ENCODE measurements around the gene CCSAP. TPM values are rescaled to one million over a fixed set of nuclear protein-coding genes. Genes with fewer than 3 reads are reported as not detected.
"Not testable (repeated sequence)": the region's sequence is repeated elsewhere in the genome, so short reads cannot be mapped to it uniquely, and the experiment has no call there.

The CCSAP gene
- polyA plus RNA-seq, 3 donors: 5.2 to 12.2 (median 6.7) TPM

DNA sequence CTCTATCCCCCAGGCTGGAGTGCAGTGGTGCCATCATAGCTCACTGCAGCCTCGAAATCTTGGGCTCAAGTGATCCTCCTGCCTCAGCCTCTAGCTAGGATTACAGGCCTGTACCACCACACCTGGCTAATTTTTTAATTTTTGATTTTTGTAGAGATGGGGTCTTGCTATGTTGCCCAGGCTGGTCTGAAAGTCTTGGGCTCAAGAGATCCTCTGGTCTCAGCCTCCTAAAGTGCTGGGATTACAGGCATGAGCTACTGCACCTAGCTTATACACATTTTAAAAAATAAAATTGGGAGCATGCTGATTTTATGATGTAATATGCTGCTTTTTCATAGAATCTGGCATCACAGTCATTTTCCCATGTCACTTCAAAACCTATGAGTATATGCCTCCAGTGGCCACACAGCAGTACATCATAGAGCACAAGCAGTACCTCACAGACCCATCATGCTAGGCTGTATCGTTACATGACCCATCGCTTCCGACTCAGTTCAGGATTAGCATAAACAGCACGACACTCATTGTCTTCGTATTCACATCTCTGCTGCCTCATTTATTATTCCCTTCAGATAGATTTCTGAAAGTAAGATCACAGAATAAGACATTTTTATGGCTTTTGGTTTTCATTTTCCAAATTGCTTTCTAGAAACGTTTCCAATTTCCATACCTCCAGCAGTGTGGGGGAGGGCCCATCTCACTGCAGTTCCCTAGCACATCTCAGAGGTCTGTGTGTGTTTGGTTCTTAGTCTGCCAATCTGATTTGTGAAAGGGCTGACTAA, 35.9 kb upstream of the CCSAP start:
- no peak for DNase-seq
- H3K4me1 Mint-ChIP-seq: no peaks in the 10 kb centered on the region
- H2AFZ ChIP-seq (ENCODE audit: insufficient read depth, low read depth, low read length, poor library complexity, severe bottlenecking): no peak overlapping the region
- H4K20me1 ChIP-seq (ENCODE audit: insufficient read depth, low read length): no peaks in the 10 kb centered on the region
- 100% methylated on average over 1 of the region's 7 CpGs for WGBS (ENCODE audit: insufficient coverage)
- H3K79me2 ChIP-seq (ENCODE audit: insufficient read depth, low read length): no peaks in the 10 kb centered on the region
- no peaks in the 10 kb centered on the region for H3K27me3 ChIP-seq (ENCODE audit: control insufficient read depth in 2 of 2, insufficient read depth in 2 of 2, low read length in 2 of 2)
- H3K4me3 Mint-ChIP-seq: no peak overlapping the region
- H3K27ac ChIP-seq (ENCODE audit: low read depth in 1 of 2, low read length in 2 of 2): no peak overlapping the region
- peaks cover 0 to 5% (median 0%) of the 10 kb centered on the region in 7 donors for H3K9me3 Mint-ChIP-seq
- no peaks in the 10 kb centered on the region for H3K9me3 ChIP-seq (replicated peaks in 1 of 2; ENCODE audit: control insufficient read depth in 1 of 2, insufficient read depth in 1 of 2, low read length in 2 of 2)
- H3K4me2 ChIP-seq (replicated peaks; ENCODE audit: extremely low read depth, low read length, poor library complexity, severe bottlenecking): no peak overlapping the region
- H3K9ac ChIP-seq (ENCODE audit: insufficient read depth, low read length, poor library complexity, severe bottlenecking): no peak overlapping the region
- intact Hi-C loops (cut with micrococcal nuclease): no loop called here
- no peak overlapping the region for H3K4me3 ChIP-seq (replicated peaks in 1 of 3; ENCODE audit: low read depth in 2 of 3, low read length in 3 of 3)
- peaks cover 2 to 11% (median 3%) of the 10 kb centered on the region in 3 donors for H3K27me3 Mint-ChIP-seq (ENCODE audit: low read depth in 3 of 3)
- H3K36me3 ChIP-seq (replicated peaks in 1 of 2; ENCODE audit: control insufficient read depth in 1 of 2, insufficient read depth in 2 of 2, low read length in 2 of 2): no peaks in the 10 kb centered on the region
- TF ChIP-seq, protein P1, sequence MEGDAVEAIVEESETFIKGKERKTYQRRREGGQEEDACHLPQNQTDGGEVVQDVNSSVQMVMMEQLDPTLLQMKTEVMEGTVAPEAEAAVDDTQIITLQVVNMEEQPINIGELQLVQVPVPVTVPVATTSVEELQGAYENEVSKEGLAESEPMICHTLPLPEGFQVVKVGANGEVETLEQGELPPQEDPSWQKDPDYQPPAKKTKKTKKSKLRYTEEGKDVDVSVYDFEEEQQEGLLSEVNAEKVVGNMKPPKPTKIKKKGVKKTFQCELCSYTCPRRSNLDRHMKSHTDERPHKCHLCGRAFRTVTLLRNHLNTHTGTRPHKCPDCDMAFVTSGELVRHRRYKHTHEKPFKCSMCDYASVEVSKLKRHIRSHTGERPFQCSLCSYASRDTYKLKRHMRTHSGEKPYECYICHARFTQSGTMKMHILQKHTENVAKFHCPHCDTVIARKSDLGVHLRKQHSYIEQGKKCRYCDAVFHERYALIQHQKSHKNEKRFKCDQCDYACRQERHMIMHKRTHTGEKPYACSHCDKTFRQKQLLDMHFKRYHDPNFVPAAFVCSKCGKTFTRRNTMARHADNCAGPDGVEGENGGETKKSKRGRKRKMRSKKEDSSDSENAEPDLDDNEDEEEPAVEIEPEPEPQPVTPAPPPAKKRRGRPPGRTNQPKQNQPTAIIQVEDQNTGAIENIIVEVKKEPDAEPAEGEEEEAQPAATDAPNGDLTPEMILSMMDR (IDR thresholded peaks at IDR 0.05): no peak
- H3K27ac Mint-ChIP-seq: no peak overlapping the region
- no peaks in the 10 kb centered on the region for H3K36me3 Mint-ChIP-seq
- H3K4me1 ChIP-seq (ENCODE audit: control insufficient read depth in 1 of 2, insufficient read depth in 2 of 2, low read length in 2 of 2): no peaks in the 10 kb centered on the region

DNA sequence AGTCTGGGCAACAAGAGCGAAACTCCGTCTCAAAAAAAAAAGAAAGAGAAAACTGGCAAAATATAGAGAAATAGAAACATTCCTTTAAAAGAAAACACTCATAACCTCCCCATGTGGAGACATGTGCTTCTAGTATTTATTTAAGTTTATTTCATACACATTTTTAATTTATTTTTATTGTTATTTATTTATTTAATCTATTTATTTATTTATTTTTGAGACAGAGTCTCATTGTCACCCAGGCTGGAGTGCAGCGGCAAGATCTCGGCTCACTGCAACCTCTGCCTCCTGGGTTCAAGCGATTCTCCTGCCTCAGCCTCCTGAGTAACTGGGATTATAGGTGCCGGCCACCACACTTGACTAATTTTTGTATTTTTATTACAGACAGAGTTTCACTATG, 35.2 kb upstream of the CCSAP start:
- H4K20me1 ChIP-seq (ENCODE audit: insufficient read depth, low read length); H2AFZ ChIP-seq (ENCODE audit: insufficient read depth, low read depth, low read length, poor library complexity, severe bottlenecking); H3K9me3 Mint-ChIP-seq; DNase-seq; H3K27ac ChIP-seq (ENCODE audit: low read depth in 1 of 2, low read length in 2 of 2); H3K36me3 Mint-ChIP-seq; H3K27me3 ChIP-seq (ENCODE audit: control insufficient read depth in 2 of 2, insufficient read depth in 2 of 2, low read length in 2 of 2); intact Hi-C loops (cut with micrococcal nuclease); H3K27ac Mint-ChIP-seq; H3K79me2 ChIP-seq (ENCODE audit: insufficient read depth, low read length); H3K4me3 Mint-ChIP-seq; H3K9me3 ChIP-seq (replicated peaks in 1 of 2; ENCODE audit: control insufficient read depth in 1 of 2, insufficient read depth in 1 of 2, low read length in 2 of 2); H3K4me2 ChIP-seq (replicated peaks; ENCODE audit: extremely low read depth, low read length, poor library complexity, severe bottlenecking); H3K9ac ChIP-seq (ENCODE audit: insufficient read depth, low read length, poor library complexity, severe bottlenecking); H3K4me1 Mint-ChIP-seq; H3K4me1 ChIP-seq (ENCODE audit: control insufficient read depth in 1 of 2, insufficient read depth in 2 of 2, low read length in 2 of 2); H3K4me3 ChIP-seq (replicated peaks in 1 of 3; ENCODE audit: low read depth in 2 of 3, low read length in 3 of 3); H3K36me3 ChIP-seq (replicated peaks in 1 of 2; ENCODE audit: control insufficient read depth in 1 of 2, insufficient read depth in 2 of 2, low read length in 2 of 2): not testable (repeated sequence)
- 80% methylated on average over 1 of the region's 6 CpGs for WGBS (ENCODE audit: insufficient coverage)
- peaks cover 2 to 16% (median 3%) of the 10 kb centered on the region in 3 donors for H3K27me3 Mint-ChIP-seq (ENCODE audit: low read depth in 3 of 3)
